GM23338 (cell line): ENCODE results near the gene SNUPN. TPM values are rescaled to one million over a fixed set of nuclear protein-coding genes. Genes with fewer than 3 reads are reported as not detected.

Experiments used
- ATAC-seq: fragments of 200-7000 bp; cut with Tn5 transposase; 3 replicates; pipeline ENCODE4 v1.9.1; 2020
- DNase-seq: peaks from one replicate; pipeline ENCODE4 v3.0.0-alpha.2; 2015; ENCODE audit warnings: low spot score
- H2AFZ ChIP-seq: fragments of 200-600 bp; sonication (generic); 2 replicates; pipeline ENCODE4 v1.8.0; 2016; ENCODE audit warnings: antibody characterized with exemption, mild to moderate bottlenecking, moderate library complexity
- H3F3A ChIP-seq: fragments of 200-600 bp; sonication (generic); replicated peaks from 2 replicates; pipeline ENCODE4 v1.8.0; 2017; ENCODE audit warnings: antibody characterized with exemption, mixed run types, low read depth
- H3K27ac ChIP-seq: fragments of 200-600 bp; sonication (generic); 2 replicates; pipeline ENCODE4 v1.6.1; 2016; ENCODE audit warnings: low read depth
- H3K27me3 ChIP-seq: fragments of 200-600 bp; sonication (generic); 2 replicates; pipeline ENCODE4 v1.8.0; 2016; ENCODE audit warnings: mild to moderate bottlenecking, mixed run types, moderate library complexity; ENCODE audit not compliant: insufficient read depth
- H3K36me3 ChIP-seq: fragments of 200-600 bp; sonication (generic); 2 replicates; pipeline ENCODE4 v1.8.0; 2016; ENCODE audit warnings: mild to moderate bottlenecking; ENCODE audit not compliant: insufficient read depth
- H3K4me1 ChIP-seq: fragments of 200-600 bp; sonication (generic); 2 replicates; pipeline ENCODE4 v1.8.0; 2016; ENCODE audit warnings: mild to moderate bottlenecking, moderate library complexity; ENCODE audit not compliant: insufficient read depth
- H3K4me2 ChIP-seq: fragments of 200-600 bp; sonication (generic); 2 replicates; pipeline ENCODE4 v1.7.1; 2017; ENCODE audit warnings: mixed run types
- H3K4me3 ChIP-seq: fragments of 200-600 bp; sonication (generic); 2 replicates; pipeline ENCODE4 v1.6.1; 2016; ENCODE audit warnings: mixed run types
- H3K79me2 ChIP-seq: fragments of 200-600 bp; sonication (generic); replicated peaks from 2 replicates; pipeline ENCODE4 v1.8.0; 2017; ENCODE audit warnings: mild to moderate bottlenecking; ENCODE audit not compliant: insufficient read depth
- H3K9me2 ChIP-seq: fragments of 200-600 bp; sonication (generic); 2 replicates; pipeline ENCODE4 v1.8.0; 2017; ENCODE audit not compliant: insufficient read depth
- H4K20me1 ChIP-seq: fragments of 200-600 bp; sonication (generic); replicated peaks from 2 replicates; pipeline ENCODE4 v1.8.0; 2017; ENCODE audit warnings: mild to moderate bottlenecking; ENCODE audit not compliant: insufficient read depth
- H3K27ac Mint-ChIP-seq: 2 replicates; pipeline ENCODE4 v1.8.0; 2020; ENCODE audit warnings: inconsistent platforms, mild to moderate bottlenecking, moderate library complexity, mixed read lengths
- H3K27me3 Mint-ChIP-seq: 3 replicates; pipeline ENCODE4 v1.8.0; 2022; ENCODE audit warnings: low read depth, mild to moderate bottlenecking, moderate library complexity, mixed read lengths, inconsistent platforms; ENCODE audit not compliant: insufficient read depth, poor library complexity
- H3K36me3 Mint-ChIP-seq: 3 replicates; pipeline ENCODE4 v1.8.0; 2021; ENCODE audit warnings: low read depth, mild to moderate bottlenecking, inconsistent platforms, moderate library complexity, mixed read lengths
- H3K4me1 Mint-ChIP-seq: 3 replicates; pipeline ENCODE4 v1.8.0; 2020; ENCODE audit warnings: mild to moderate bottlenecking, inconsistent platforms, mixed read lengths
- H3K4me3 Mint-ChIP-seq: 3 replicates; pipeline ENCODE4 v1.8.0; 2021; ENCODE audit warnings: moderate library complexity, mild to moderate bottlenecking, inconsistent platforms, mixed read lengths
- H3K9me3 Mint-ChIP-seq: 3 replicates; pipeline ENCODE4 v1.8.0; 2020; ENCODE audit warnings: moderate library complexity, mild to moderate bottlenecking, inconsistent platforms, mixed read lengths
- CREB1 ChIP-seq: fragments of 250-450 bp; sonication (Bioruptor Pico); IDR thresholded peaks from 2 replicates; pipeline ENCODE4 v1.5.0; 2020; ENCODE audit warnings: low read depth, mild to moderate bottlenecking, moderate library complexity
- EZH2 ChIP-seq: fragments of 200-600 bp; sonication (generic); IDR thresholded peaks from one replicate; pipeline ENCODE4 v1.8.0; 2017; ENCODE audit warnings: antibody characterized with exemption, mild to moderate bottlenecking, low read depth; ENCODE audit not compliant: unreplicated experiment
- EZH2phosphoT487 ChIP-seq: fragments of 200-600 bp; sonication (generic); IDR thresholded peaks from one replicate; pipeline ENCODE4 v1.8.1; 2018; ENCODE audit warnings: antibody characterized with exemption; ENCODE audit not compliant: unreplicated experiment
- JUNB ChIP-seq: IDR thresholded peaks from one replicate; pipeline ENCODE4 v1.6.1; 2016; ENCODE audit warnings: antibody characterized with exemption; ENCODE audit not compliant: unreplicated experiment
- NANOG ChIP-seq: IDR thresholded peaks from 2 replicates; pipeline ENCODE4 v1.6.1; 2016; ENCODE audit warnings: antibody characterized with exemption, borderline replicate concordance
- polyA plus RNA-seq: library from polyadenylated mRNA; unstranded; fragments of >200 nt; fragmentation: Nextera tagmentation; extraction: Ambion mirVana; gene quantifications from 2 replicates; pipeline ENCODE4 v1.2.1, GENCODE V29; 2016
- total RNA-seq: library from RNA; depleted of rRNA; stranded (reverse); fragments of >200 nt; shearing (Covaris generic); gene quantifications from 2 replicates; pipeline ENCODE4 v1.2.3, GENCODE V29; 2014
- TF ChIP-seq, protein P1 (sequence below): fragments of 250-450 bp; sonication (Bioruptor Pico); IDR thresholded peaks from 2 replicates; pipeline ENCODE4 v1.5.0; 2020; ENCODE audit warnings: mild to moderate bottlenecking, moderate library complexity
- TF ChIP-seq, protein P2 (sequence below): IDR thresholded peaks from 2 replicates; pipeline ENCODE4 v1.6.1; 2016; ENCODE audit warnings: antibody characterized with exemption
- TF ChIP-seq, protein P3 (sequence below), 2 experiments: fragments of 200-600 bp in 1 of 2; sonication (generic) in 1 of 2; conservative IDR thresholded peaks; 2 replicates each; pipeline versions ENCODE4 v1.5.1 to v1.6.1; 2016 to 2017; ENCODE audit warnings: antibody characterized with exemption in 2 of 2, low read depth in 2 of 2, mild to moderate bottlenecking in 2 of 2, moderate library complexity in 1 of 2

SNUPN gene
- total and polyA plus RNA-seq, 2 experiments from 2014 or later: 20.5 to 27.7 TPM

DNA sequence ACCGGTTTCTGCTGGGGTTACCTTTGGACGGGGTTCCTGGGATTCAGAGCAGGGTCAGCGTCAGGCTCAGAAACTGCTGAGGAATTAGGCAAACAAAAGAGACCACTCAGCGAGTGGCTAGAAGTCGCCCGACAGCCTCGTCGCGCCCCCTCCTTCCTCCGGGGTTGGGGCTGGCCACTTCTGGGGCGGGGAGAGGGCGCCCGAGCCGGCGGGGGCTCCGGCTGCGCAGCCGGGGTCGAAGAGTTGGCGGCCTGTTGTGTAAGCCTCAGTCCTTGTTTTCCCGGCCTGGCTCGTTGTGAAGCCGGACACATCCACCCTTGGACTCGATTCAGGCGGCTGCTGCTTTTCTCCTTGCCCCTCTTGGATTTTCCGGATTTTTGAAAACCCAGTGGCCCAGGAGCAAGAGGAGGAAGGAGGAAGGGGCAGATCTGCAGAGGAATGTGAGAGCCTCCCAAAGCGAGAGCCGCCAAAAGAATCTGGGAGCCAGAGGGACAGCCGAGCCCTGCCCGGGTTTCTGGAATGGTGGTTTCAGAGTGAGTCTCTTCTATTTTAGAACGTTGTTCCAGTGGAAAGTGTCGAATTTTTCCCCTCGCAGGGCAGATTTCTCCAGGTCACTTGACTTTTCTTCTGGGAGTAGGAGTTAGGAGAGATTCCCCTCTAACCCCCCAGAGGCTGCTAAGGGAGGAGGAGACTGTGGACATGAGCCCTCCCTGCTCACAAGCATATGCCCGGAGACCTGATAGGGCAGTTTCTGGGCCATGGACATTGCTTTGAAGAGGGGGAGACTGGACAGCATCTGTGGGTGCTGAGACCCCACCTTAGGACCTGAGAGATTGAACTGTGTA lies 22.9 kb upstream of the SNUPN start (continued):
- TF ChIP-seq, protein P1, sequence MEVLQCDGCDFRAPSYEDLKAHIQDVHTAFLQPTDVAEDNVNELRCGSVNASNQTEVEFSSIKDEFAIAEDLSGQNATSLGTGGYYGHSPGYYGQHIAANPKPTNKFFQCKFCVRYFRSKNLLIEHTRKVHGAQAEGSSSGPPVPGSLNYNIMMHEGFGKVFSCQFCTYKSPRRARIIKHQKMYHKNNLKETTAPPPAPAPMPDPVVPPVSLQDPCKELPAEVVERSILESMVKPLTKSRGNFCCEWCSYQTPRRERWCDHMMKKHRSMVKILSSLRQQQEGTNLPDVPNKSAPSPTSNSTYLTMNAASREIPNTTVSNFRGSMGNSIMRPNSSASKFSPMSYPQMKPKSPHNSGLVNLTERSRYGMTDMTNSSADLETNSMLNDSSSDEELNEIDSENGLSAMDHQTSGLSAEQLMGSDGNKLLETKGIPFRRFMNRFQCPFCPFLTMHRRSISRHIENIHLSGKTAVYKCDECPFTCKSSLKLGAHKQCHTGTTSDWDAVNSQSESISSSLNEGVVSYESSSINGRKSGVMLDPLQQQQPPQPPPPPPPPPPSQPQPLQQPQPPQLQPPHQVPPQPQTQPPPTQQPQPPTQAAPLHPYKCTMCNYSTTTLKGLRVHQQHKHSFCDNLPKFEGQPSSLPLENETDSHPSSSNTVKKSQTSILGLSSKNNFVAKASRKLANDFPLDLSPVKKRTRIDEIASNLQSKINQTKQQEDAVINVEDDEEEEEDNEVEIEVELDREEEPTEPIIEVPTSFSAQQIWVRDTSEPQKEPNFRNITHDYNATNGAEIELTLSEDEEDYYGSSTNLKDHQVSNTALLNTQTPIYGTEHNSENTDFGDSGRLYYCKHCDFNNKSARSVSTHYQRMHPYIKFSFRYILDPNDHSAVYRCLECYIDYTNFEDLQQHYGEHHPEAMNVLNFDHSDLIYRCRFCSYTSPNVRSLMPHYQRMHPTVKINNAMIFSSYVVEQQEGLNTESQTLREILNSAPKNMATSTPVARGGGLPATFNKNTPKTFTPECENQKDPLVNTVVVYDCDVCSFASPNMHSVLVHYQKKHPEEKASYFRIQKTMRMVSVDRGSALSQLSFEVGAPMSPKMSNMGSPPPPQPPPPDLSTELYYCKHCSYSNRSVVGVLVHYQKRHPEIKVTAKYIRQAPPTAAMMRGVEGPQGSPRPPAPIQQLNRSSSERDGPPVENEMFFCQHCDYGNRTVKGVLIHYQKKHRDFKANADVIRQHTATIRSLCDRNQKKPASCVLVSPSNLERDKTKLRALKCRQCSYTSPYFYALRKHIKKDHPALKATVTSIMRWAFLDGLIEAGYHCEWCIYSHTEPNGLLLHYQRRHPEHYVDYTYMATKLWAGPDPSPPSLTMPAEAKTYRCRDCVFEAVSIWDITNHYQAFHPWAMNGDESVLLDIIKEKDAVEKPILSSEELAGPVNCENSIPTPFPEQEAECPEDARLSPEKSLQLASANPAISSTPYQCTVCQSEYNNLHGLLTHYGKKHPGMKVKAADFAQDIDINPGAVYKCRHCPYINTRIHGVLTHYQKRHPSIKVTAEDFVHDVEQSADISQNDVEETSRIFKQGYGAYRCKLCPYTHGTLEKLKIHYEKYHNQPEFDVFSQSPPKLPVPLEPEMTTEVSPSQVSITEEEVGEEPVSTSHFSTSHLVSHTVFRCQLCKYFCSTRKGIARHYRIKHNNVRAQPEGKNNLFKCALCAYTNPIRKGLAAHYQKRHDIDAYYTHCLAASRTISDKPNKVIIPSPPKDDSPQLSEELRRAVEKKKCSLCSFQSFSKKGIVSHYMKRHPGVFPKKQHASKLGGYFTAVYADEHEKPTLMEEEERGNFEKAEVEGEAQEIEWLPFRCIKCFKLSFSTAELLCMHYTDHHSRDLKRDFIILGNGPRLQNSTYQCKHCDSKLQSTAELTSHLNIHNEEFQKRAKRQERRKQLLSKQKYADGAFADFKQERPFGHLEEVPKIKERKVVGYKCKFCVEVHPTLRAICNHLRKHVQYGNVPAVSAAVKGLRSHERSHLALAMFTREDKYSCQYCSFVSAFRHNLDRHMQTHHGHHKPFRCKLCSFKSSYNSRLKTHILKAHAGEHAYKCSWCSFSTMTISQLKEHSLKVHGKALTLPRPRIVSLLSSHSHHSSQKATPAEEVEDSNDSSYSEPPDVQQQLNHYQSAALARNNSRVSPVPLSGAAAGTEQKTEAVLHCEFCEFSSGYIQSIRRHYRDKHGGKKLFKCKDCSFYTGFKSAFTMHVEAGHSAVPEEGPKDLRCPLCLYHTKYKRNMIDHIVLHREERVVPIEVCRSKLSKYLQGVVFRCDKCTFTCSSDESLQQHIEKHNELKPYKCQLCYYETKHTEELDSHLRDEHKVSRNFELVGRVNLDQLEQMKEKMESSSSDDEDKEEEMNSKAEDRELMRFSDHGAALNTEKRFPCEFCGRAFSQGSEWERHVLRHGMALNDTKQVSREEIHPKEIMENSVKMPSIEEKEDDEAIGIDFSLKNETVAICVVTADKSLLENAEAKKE (CRISPR knock-in tag): no peak
- TF ChIP-seq NANOG (no peak), EZH2phosphoT487 (no peak)
- TF ChIP-seq, protein P2, sequence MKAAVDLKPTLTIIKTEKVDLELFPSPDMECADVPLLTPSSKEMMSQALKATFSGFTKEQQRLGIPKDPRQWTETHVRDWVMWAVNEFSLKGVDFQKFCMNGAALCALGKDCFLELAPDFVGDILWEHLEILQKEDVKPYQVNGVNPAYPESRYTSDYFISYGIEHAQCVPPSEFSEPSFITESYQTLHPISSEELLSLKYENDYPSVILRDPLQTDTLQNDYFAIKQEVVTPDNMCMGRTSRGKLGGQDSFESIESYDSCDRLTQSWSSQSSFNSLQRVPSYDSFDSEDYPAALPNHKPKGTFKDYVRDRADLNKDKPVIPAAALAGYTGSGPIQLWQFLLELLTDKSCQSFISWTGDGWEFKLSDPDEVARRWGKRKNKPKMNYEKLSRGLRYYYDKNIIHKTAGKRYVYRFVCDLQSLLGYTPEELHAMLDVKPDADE: no peak; the same call in 1 of the 2 replicates

DNA sequence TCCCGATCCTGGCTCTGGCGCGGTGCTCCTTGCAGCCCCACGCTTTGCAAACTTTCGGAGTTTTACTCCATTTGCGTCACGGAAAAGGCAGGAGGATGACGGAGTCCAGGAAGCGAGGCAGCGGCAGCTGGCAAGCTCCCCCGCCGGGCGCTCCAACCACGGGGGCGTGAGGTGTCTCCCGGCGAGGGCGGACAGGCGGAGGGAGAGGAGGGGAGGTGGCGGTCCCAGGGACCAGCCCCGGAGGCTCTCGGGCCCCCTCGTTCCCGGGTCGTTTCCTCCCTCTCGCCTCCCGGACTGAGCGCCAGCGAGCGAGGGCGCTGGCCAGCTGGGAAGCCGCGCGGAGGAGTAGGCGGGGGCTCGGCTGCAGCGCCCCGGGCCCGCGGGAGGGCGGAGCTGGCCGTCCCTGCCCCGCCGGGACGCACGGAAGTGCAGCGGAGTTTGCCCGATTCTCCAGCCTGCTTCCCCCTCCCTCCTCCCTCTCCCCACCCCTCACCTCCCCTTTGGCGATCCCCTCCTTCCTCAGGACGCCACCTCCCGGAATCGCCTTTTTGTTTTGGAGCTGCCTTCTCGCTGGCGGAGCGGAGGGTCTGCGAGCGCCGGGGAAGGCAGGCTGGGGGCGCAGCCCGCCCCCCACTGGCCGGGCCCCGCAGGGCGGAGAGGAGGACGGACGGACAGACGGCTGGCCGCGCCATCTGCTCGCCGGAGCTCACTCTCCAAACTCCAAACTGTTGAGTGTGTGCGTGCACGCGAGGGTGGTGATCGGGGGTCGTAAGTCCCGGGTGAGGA lies 22.0 kb upstream of the SNUPN start, which contains the start of gene SNX33:
SNX33 (plus strand) TSS at position 543 of the 786 bp plus-strand sequence. CDS start 1,191 bp downstream, outside the sequence.
- Mint-ChIP-seq H3K4me3 (peak within 1 kb of the TSS; percentile 96), H3K9me3 (no peaks in the 10 kb centered on the region), H3K36me3 (peaks cover 28% of the 10 kb centered on the region), H3K27me3 (peaks cover 44% of the 10 kb centered on the region), H3K27ac (peak within 1 kb of the TSS; percentile 99), H3K4me1 (peaks cover 53% of the 10 kb centered on the region)
- Histone ChIP-seq H3K79me2 (peaks cover 40% of the 10 kb centered on the region), H3K4me3 (peak within 1 kb of the TSS; percentile 96), H3K27ac (peak within 1 kb of the TSS; percentile 99), H4K20me1 (peaks cover 12% of the 10 kb centered on the region; the same call in 1 of the 2 replicates), H3K9me2 (no peaks in the 10 kb centered on the region), H3F3A (peaks cover 31% of the 10 kb centered on the region), H3K4me2 (peak within 1 kb of the TSS; percentile 99), H3K4me1 (peaks cover 27% of the 10 kb centered on the region), H3K36me3 (no peaks in the 10 kb centered on the region), H2AFZ (peak within 1 kb of the TSS; percentile 95), H3K27me3 (peaks cover 17% of the 10 kb centered on the region)
- DNase-seq (peak; percentile 92), ATAC-seq (peak; percentile 74)
- TF ChIP-seq CREB1: no peak
- no peak for TF ChIP-seq JUNB
- no peak for TF ChIP-seq NANOG
- TF ChIP-seq EZH2: no peak
- TF ChIP-seq, protein P3, sequence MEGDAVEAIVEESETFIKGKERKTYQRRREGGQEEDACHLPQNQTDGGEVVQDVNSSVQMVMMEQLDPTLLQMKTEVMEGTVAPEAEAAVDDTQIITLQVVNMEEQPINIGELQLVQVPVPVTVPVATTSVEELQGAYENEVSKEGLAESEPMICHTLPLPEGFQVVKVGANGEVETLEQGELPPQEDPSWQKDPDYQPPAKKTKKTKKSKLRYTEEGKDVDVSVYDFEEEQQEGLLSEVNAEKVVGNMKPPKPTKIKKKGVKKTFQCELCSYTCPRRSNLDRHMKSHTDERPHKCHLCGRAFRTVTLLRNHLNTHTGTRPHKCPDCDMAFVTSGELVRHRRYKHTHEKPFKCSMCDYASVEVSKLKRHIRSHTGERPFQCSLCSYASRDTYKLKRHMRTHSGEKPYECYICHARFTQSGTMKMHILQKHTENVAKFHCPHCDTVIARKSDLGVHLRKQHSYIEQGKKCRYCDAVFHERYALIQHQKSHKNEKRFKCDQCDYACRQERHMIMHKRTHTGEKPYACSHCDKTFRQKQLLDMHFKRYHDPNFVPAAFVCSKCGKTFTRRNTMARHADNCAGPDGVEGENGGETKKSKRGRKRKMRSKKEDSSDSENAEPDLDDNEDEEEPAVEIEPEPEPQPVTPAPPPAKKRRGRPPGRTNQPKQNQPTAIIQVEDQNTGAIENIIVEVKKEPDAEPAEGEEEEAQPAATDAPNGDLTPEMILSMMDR (conservative IDR thresholded peaks at IDR 0.05; ENCODE audit: low read depth in 2 of 2): peak; percentile 50 to 62
